COLO668 (cell line): ENCODE measurements around the gene COMMD4.

Experiments used
- DNase-seq: peaks from one replicate; lab custom pipeline; 2025; ENCODE audit not compliant: unreplicated experiment; lab: John Stamatoyannopoulos, UW

The COMMD4 gene

DNA sequence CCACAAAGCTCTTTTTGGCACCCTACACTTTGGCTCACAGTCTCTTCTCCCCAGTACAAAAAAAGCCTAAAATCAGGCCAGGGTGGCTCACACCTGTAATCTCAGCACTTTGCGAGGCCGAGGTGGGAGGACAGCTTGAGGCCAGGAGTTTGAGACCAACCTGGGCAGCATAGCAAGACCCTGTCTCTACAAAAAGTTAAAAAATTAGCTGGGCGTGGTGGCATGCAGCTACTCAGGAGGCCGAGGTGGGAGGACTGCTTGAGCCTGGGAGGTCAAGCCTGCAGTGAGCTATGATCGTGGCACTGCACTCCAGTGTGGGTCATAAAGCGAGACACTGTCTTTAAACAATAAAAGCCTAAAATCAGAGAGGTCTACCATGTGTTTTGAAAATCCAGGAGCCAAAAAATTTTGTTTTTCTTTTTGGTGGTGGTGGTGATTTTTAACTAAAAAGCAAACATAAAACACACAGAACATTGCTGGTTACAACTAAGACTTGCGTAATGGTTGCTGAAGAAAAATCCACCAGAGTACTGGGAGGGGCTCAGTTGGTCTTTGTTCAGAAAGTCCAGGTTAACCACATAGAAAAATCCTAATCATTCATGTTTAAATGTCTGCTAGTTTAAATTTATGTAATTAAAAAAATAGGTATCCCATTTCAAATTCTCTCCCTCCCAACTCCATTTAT, 34.2 kb downstream of the COMMD4 start:
- DNase-seq, result no peak

DNA sequence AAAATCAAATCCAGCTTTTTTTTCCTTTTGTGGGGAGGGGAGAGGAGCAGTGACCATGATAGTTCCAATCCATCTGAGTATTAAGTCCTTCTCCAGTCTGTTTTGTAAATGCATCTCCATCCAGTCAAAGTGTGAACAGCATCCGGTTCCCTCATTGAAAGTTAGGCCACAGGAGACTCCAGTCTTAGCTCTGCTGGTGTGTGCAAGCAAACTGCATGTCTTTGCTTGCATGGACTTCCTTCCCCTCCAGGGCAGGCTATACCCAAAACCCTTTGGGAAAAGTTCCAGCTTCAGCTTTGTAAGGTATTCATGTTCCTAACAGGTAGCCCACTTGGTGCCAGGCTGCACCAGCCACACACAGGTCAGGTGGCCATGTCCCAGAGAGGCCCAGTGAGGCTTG, 35.6 kb downstream of the COMMD4 start:
- no peak for DNase-seq

DNA sequence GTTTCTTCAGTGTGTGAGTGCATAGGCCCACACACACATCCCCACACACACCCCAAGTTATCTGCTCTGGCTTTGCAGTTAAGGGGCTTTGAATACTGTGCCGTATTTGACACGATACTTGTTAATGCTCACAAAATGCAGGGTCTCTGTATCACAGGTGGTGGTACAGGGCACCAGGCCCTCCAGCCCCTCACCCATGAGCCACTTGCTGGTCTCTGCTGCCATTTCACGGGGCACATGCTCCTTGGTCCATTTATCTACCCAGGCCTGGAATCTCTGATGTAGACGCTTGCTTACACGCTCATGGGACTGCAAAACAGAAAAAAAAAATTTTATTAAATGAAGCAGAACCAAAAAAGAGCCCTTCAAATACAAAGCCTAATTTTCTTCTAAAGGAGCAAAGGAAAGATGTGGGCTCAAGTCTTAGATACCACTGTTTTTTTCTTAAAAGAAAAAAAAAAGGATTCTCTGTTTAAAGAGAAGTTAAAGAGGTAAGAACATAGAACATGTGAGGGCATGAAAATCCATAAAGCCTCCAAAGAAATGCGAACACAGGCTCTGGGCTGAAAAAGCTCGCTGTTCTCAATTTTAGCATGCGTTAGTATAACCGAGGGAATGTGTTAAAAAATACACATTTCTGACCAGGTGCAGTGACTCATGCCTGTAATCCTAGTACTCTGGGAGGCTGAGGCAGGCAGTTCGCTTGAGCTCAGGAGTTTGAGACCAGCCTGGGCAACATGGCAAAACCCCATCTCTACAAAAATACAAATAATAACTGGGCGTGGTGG, 36.2 kb downstream of the COMMD4 start:
- no peak for DNase-seq

DNA sequence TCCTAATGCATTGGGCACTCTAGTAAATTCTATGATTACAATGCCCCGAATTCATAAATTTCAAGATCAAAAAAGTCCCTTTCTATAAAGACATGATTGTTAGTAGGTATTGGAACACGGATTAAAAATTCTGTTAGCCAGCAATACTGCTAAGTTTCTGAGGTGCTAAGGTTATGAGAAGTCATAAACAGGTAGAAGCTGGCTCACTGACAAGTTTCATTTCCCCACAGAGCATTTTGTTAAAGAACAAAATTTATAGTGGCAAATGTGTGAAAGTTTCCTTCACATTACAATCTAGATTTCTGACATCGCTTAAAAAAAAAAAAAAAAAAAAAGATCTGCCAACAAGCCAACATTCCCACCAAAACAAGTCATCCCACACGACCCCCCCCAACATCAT, 44.9 kb downstream of the COMMD4 start:
- DNase-seq, result no peak

DNA sequence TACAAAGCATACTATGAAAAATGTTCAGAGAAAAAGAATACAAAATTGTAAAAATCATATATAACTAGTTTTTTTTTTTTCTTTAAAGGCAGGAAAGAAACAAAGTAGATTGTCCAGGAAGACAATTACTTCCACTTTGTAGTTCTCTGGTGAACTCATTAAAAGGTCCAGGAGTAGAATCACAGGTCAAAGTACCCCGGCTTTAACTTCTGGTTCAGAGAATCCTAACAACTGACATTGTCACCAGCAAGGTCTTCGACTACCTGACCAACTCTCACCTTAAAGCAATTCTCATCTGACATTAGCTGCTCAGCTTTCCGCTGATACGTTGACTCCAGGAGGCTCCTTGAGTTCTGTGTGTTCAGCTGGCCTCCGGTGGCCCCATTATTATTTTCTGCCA, 48.1 kb downstream of the COMMD4 start:
- DNase-seq, result peak; percentile 58
